GM18505 (cell line): ENCODE data around the gene RAPGEF4.

Experiments
- ATAC-seq: cut with Tn5 transposase; IDR thresholded peaks from one replicate; pipeline ENCODE4 v1.9.1; 2021; ENCODE audit not compliant: unreplicated experiment
- POLR2A ChIP-seq: IDR thresholded peaks from 4 replicates; pipeline ENCODE4 v1.6.1; 2011; ENCODE audit warnings: borderline replicate concordance; ENCODE audit not compliant: insufficient read depth, insufficient read length; ENCODE audit errors: extremely low read depth

RAPGEF4 gene

GRCh38 chr2:172855588-172855987 lies 119.9 kb downstream of the RAPGEF4 start:
- no peak for TF ChIP-seq POLR2A

GRCh38 chr2:172856606-172857005 lies 121.0 kb downstream of the RAPGEF4 start:
- no peak for TF ChIP-seq POLR2A
- ATAC-seq = no peak

More at GRCh38 chr2:172855588-172855987, 119.9 kb downstream of the RAPGEF4 start:
- ATAC-seq = no peak

GRCh38 chr2:172858473-172858745 lies 122.8 kb downstream of the RAPGEF4 start:
- TF ChIP-seq POLR2A = no peak
- no peak for ATAC-seq

GRCh38 chr2:172859581-172860335 lies 124.1 kb downstream of the RAPGEF4 start:
- TF ChIP-seq POLR2A = no peak

GRCh38 chr2:172860336-172860707 lies 124.7 kb downstream of the RAPGEF4 start:
- no peak for TF ChIP-seq POLR2A
- ATAC-seq = no peak

More at GRCh38 chr2:172859581-172860335, 124.1 kb downstream of the RAPGEF4 start:
- ATAC-seq = no peak

- TF ChIP-seq POLR2A = no peak
These were observed 125.5 kb downstream of the RAPGEF4 start for GRCh38 chr2:172861098-172861497.

GRCh38 chr2:172861656-172862476 lies 126.2 kb downstream of the RAPGEF4 start:
- ATAC-seq = no peak
- TF ChIP-seq POLR2A = no peak

More at GRCh38 chr2:172861098-172861497, 125.5 kb downstream of the RAPGEF4 start:
- ATAC-seq = no peak

- TF ChIP-seq POLR2A = no peak
- ATAC-seq = no peak
These were observed 127.7 kb downstream of the RAPGEF4 start for GRCh38 chr2:172863341-172863740.

GRCh38 chr2:172864182-172864581 lies 128.5 kb downstream of the RAPGEF4 start:
- no peak for TF ChIP-seq POLR2A
- ATAC-seq = no peak

- no peak for ATAC-seq
- TF ChIP-seq POLR2A = no peak
These were observed 129.8 kb downstream of the RAPGEF4 start for GRCh38 chr2:172865422-172865821.

- no peak for ATAC-seq
These were observed 134.2 kb downstream of the RAPGEF4 start for GRCh38 chr2:172869861-172870260.

GRCh38 chr2:172870396-172870795 lies 134.8 kb downstream of the RAPGEF4 start:
- ATAC-seq = no peak
- TF ChIP-seq POLR2A = no peak

More at GRCh38 chr2:172869861-172870260, 134.2 kb downstream of the RAPGEF4 start:
- TF ChIP-seq POLR2A = no peak

GRCh38 chr2:172877826-172878225 lies 142.2 kb downstream of the RAPGEF4 start:
- no peak for TF ChIP-seq POLR2A
- ATAC-seq = no peak

GRCh38 chr2:172878260-172878659 lies 142.6 kb downstream of the RAPGEF4 start:
- no peak for ATAC-seq
- no peak for TF ChIP-seq POLR2A
